GM13977 (cell line): ENCODE results near the gene CD48.

Experiments used
- DNase-seq: peaks from one replicate; pipeline ENCODE4 v3.0.0; 2012; ENCODE audit warnings: low spot score
- CTCF ChIP-seq: IDR thresholded peaks from 2 replicates; pipeline ENCODE4 v1.5.1; 2012; ENCODE audit warnings: mild to moderate bottlenecking, control low read depth; ENCODE audit not compliant: insufficient read depth; ENCODE audit errors: extremely low read depth, missing control alignments
- in situ Hi-C: fragments of 300-500 bp; cut with MboI; formaldehyde crosslinking; loops from one replicate; pipeline ENCODE4 v1.12.0; 2022; ENCODE audit warnings: low sequenced_read_pairs, low pct_unique_long_range_greater_than_20kb, mixed read lengths, inconsistent platforms; ENCODE audit not compliant: unreplicated experiment

Gene CD48

GRCh38 chr1:160637065-160637464 lies 74.6 kb downstream of the CD48 start:
- no peak for DNase-seq
- TF ChIP-seq CTCF, result no peak
- in situ Hi-C loops, result no loop called here

GRCh38 chr1:160636547-160636946 lies 75.1 kb downstream of the CD48 start:
- TF ChIP-seq CTCF, result no peak
- DNase-seq, result no peak
- in situ Hi-C loops, result no loop called here

GRCh38 chr1:160636076-160636475 lies 75.5 kb downstream of the CD48 start:
- TF ChIP-seq CTCF, result no peak
- in situ Hi-C loops, result no loop called here
- no peak for DNase-seq

- DNase-seq, result no peak
- TF ChIP-seq CTCF, result no peak
- in situ Hi-C loops, result no loop called here
Measured at GRCh38 chr1:160634543-160635491, 76.8 kb downstream of the CD48 start.

GRCh38 chr1:160633330-160633903 lies 78.2 kb downstream of the CD48 start:
- DNase-seq, result no peak
- no peak for TF ChIP-seq CTCF

GRCh38 chr1:160631983-160632625 lies 79.5 kb downstream of the CD48 start:
- in situ Hi-C loops, result no loop called here

More at GRCh38 chr1:160633330-160633903, 78.2 kb downstream of the CD48 start:
- in situ Hi-C loops, result no loop called here

More at GRCh38 chr1:160631983-160632625, 79.5 kb downstream of the CD48 start:
- TF ChIP-seq CTCF, result no peak
- DNase-seq, result no peak
